Activated CD4-positive, CD25-positive, alpha-beta regulatory T cell treated with anti-CD3 and anti-CD28 coated beads, Interleukin-2, amount 50 U/mL, for 16 hours (primary cell): ENCODE results near the gene SPRN.
"Not testable (repeated sequence)": the region's sequence is repeated elsewhere in the genome, so short reads cannot be mapped to it uniquely, and the experiment has no call there.

ENCODE experiments used
- DNase-seq: peaks from one replicate; pipeline ENCODE4 v3.0.0-alpha.2; 2020; ENCODE audit warnings: low read depth, low spot score

The SPRN gene

GRCh38 chr10:133386951-133387350, 37.5 kb downstream of the SPRN start:
- not testable (repeated sequence) for DNase-seq

GRCh38 chr10:133385214-133385613, 39.2 kb downstream of the SPRN start:
- DNase-seq: no peak

- DNase-seq: no peak
Observed at GRCh38 chr10:133384071-133384470, 40.4 kb downstream of the SPRN start.

GRCh38 chr10:133383551-133383950, 40.9 kb downstream of the SPRN start:
- DNase-seq: no peak

GRCh38 chr10:133381036-133381435, 43.4 kb downstream of the SPRN start:
- no peak for DNase-seq

GRCh38 chr10:133379801-133380666, 44.4 kb downstream of the SPRN start:
- no peak for DNase-seq

- no peak for DNase-seq
Observed at GRCh38 chr10:133379152-133379800, 45.1 kb downstream of the SPRN start, which contains the start of gene PAOX. TSS of gene PAOX (plus strand) at chr10:133379262. CDS start at chr10:133379317, 55 bp downstream.

- DNase-seq: no peak
Observed at GRCh38 chr10:133378251-133379096, 46.0 kb downstream of the SPRN start.

- no peak for DNase-seq
Observed at GRCh38 chr10:133377818-133378250, 46.6 kb downstream of the SPRN start.

GRCh38 chr10:133377025-133377817, 47.2 kb downstream of the SPRN start:
- DNase-seq: no peak

- not testable (repeated sequence) for DNase-seq
Observed at GRCh38 chr10:133376183-133376582, 48.2 kb downstream of the SPRN start.

GRCh38 chr10:133375357-133376115, 48.9 kb downstream of the SPRN start:
- DNase-seq: no peak

GRCh38 chr10:133373174-133374090, 51.0 kb downstream of the SPRN start, which contains the start of gene ECHS1:
TSS of gene ECHS1 (minus strand) at chr10:133373354. CDS start at chr10:133373333, 21 bp downstream.
- DNase-seq: peak; percentile 82

- DNase-seq: no peak
Observed at GRCh38 chr10:133372507-133372906, 51.9 kb downstream of the SPRN start.
